Endothelial cell of umbilical vein (primary cell): ENCODE data around the gene CDRT15.
"Not testable (repeated sequence)": the region's sequence is repeated elsewhere in the genome, so short reads cannot be mapped to it uniquely, and the experiment has no call there.

Experiments used
- CTCF ChIP-seq, 2 donors: IDR thresholded peaks; 1 replicate in 1 of 2; 2 replicates in 1 of 2; pipeline ENCODE4 v1.5.1; 2011; ENCODE audit warnings: low read length in 2 of 2, mild to moderate bottlenecking in 2 of 2, moderate library complexity in 2 of 2, control low read depth in 1 of 2, inconsistent platforms in 1 of 2, low read depth in 1 of 2; ENCODE audit not compliant: insufficient read depth in 1 of 2; ENCODE audit errors: extremely low read depth in 1 of 2
- EZH2 ChIP-seq: IDR thresholded peaks from 2 replicates; pipeline ENCODE4 v1.6.1; 2012; ENCODE audit warnings: borderline replicate concordance, low read depth, mild to moderate bottlenecking, moderate library complexity, low read length, inconsistent platforms; ENCODE audit not compliant: severe bottlenecking
- FOS ChIP-seq: IDR thresholded peaks from 2 replicates; pipeline ENCODE4 v1.6.1; 2011; ENCODE audit warnings: mild to moderate bottlenecking, low read length, moderate library complexity, borderline replicate concordance; ENCODE audit not compliant: insufficient read depth
- GATA2 ChIP-seq: IDR thresholded peaks from 2 replicates; pipeline ENCODE4 v1.7.0; 2011; ENCODE audit warnings: low read depth, mild to moderate bottlenecking, moderate library complexity, mixed read lengths, low read length; ENCODE audit not compliant: insufficient read length, insufficient read depth
- JUN ChIP-seq: IDR thresholded peaks from 2 replicates; pipeline ENCODE4 v1.6.1; 2011; ENCODE audit warnings: borderline replicate concordance, low read depth; ENCODE audit not compliant: insufficient read length, insufficient read depth
- MAX ChIP-seq: IDR thresholded peaks from 2 replicates; pipeline ENCODE4 v1.6.1; 2011; ENCODE audit not compliant: insufficient read depth, insufficient read length
- MYC ChIP-seq: IDR thresholded peaks from one replicate; pipeline ENCODE4 v1.6.1; 2011; ENCODE audit warnings: mild to moderate bottlenecking, low read depth, low read length
- POLR2A ChIP-seq: IDR thresholded peaks from 2 replicates; pipeline ENCODE4 v1.6.1; 2012; ENCODE audit warnings: low read depth, mild to moderate bottlenecking, control low read depth, low read length
- POLR2AphosphoS5 ChIP-seq: IDR thresholded peaks from 2 replicates; pipeline ENCODE4 v1.6.1; 2012; ENCODE audit warnings: low read depth, mild to moderate bottlenecking, control low read depth, low read length, moderate library complexity; ENCODE audit not compliant: insufficient read depth

- TF ChIP-seq CTCF (IDR thresholded peaks at IDR 0.05; ENCODE audit: extremely low read depth in 1 of 2, insufficient read depth in 1 of 2, low read depth in 1 of 2, low read length in 2 of 2); POLR2A; POLR2AphosphoS5; MAX; JUN; EZH2; MYC; FOS; GATA2: not testable (repeated sequence)
These were observed 630 bp downstream of the CDRT15 start for GRCh38 chr17:14236032-14236431.
